CD4-positive, alpha-beta T cell treated with Interleukin-17A for 4 hours (primary cell): ENCODE data around the gene MIA.
A peak's percentile ranks its signal among the peaks of the same experiment; 100 is the strongest.
"Not testable (repeated sequence)": the region's sequence is repeated elsewhere in the genome, so short reads cannot be mapped to it uniquely, and the experiment has no call there.

ENCODE experiments used
- DNase-seq: peaks from one replicate; pipeline ENCODE4 v3.0.0-alpha.2; 2020; ENCODE audit warnings: mixed read lengths

MIA gene

GRCh38 chr19:40750874-40751537 lies 24.3 kb upstream of the MIA start, which contains the start of gene SNRPA:
SNRPA (plus strand) TSS chr19:40751203; CDS start chr19:40751409, 206 bp downstream.
- peak; percentile 96 for DNase-seq

DNA sequence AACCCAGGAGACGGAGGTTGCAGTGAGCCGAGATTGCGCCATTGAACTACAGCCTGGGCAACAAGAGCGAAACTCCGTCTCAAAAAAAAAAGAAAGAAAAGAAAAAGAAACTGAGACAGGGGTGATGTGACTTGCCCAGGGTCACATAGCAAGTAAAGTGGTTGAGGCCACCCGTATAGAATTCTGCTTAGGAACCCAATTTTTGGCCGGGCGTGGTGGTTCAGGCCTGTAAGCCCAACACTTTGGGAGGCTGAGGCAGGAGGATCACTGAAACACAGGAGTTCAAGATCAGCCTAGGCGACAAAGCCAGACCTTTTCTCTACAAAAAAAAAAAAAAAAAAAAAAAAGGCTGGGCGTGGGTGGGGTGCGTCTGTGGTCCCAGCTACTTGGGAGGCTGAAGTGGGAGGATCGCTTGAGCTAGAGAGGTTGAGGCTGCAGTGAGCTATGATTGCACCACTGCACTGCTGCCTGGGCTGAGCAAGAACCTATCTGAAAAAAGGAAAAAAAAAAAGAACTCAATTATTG lies 23.0 kb upstream of the MIA start:
- DNase-seq: no peak

DNA sequence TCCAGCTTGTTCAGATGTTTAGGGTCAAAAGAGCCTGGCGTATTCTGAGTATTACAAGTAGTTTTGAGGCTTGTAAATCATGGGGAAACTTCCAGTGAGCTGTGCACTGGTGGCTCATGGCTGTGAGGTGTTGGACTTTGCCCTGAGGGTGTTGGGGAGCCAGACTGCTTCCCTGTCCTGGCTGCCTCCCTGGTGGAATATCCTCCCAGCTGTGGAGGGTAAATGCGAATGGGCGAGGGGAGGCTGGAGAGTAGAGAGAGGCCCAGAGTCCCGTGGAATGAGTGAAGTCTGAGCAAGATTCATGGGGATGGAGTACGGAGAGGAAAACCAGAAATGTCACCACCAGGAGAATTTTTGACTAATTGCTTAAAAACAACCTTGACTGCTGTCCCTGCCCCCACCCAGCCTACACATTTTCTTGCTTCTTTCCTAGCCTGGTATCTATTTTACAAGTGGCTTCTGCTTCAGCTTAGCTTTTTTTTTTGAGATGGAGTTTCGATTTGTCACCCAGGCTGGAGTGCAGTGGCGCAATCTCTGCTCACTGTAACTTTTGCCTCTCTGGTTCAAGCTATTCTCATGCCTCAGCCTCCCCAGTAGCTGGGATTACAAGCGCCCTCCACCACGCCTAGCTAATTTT lies 20.6 kb upstream of the MIA start:
- peak; percentile 38 for DNase-seq

GRCh38 chr19:40755248-40755624 lies 20.1 kb upstream of the MIA start:
- DNase-seq: no peak

- no peak for DNase-seq
Observed at GRCh38 chr19:40755791-40756190, 19.5 kb upstream of the MIA start.

GRCh38 chr19:40756502-40757110 lies 18.7 kb upstream of the MIA start:
- no peak for DNase-seq

DNA sequence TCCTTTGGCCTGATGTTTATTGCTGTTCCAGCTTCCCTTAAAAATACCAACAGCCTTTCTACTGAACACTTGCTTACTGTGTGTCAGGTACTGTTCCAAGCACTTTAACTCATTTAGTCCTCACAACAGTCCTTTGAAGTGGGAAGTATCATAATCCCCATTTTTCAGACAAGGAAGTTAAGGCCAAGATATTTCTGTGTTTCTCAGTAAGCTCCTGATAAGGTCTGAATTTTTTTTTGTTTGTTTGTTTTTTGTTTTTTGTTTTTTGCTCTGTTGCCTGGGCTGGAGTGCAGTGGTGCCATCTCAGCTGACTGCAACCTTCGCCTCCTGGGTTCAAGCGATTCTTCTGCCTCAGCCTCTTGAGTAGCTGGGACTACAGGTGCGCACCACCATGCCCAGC lies 16.8 kb upstream of the MIA start:
- DNase-seq: no peak

GRCh38 chr19:40759352-40759751 lies 16.0 kb upstream of the MIA start:
- no peak for DNase-seq

- DNase-seq: no peak
Observed at GRCh38 chr19:40762754-40763470, 12.4 kb upstream of the MIA start.

- DNase-seq: no peak
Observed at GRCh38 chr19:40763526-40763925, 11.8 kb upstream of the MIA start.

GRCh38 chr19:40763963-40764362 lies 11.4 kb upstream of the MIA start:
- no peak for DNase-seq

DNA sequence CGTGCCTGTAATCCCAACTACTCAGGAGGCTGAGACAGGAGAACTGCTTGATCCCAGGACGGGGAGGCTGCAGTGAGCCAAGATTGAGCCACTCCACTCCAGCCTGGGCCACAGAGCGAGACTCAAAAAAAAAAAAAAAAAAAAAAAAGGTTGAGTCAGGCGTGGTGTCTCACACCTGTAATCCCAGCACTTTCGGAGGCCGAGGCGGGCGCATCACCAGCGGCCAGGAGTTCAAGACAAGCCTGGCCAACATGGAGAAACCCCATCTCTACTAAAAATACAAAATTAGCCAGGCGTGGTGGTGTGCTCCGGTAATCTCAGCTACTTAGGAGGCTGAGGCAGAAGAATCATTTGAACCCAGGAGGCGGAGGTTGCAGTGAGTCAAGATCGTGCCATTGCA lies 8.9 kb upstream of the MIA start:
- not testable (repeated sequence) for DNase-seq

DNA sequence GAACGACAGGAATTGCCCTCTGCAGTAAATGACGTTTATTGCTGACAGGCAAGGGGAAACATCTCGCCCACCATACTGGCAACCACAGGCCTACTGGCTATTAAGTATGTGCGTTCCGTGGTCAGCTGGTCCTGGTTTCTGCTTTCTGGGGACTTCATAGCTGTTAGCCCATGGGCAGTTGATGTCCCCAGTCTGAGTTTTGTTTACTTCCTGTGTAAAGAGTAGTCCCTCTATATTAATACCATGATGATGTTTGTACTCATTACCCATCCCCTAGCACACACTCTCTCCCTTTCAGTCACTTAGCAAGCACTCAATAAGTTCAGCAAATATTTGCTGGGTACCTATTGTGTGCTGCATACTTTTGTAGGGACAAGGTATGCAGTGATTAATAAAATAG lies 6.5 kb upstream of the MIA start:
- DNase-seq: no peak

DNA sequence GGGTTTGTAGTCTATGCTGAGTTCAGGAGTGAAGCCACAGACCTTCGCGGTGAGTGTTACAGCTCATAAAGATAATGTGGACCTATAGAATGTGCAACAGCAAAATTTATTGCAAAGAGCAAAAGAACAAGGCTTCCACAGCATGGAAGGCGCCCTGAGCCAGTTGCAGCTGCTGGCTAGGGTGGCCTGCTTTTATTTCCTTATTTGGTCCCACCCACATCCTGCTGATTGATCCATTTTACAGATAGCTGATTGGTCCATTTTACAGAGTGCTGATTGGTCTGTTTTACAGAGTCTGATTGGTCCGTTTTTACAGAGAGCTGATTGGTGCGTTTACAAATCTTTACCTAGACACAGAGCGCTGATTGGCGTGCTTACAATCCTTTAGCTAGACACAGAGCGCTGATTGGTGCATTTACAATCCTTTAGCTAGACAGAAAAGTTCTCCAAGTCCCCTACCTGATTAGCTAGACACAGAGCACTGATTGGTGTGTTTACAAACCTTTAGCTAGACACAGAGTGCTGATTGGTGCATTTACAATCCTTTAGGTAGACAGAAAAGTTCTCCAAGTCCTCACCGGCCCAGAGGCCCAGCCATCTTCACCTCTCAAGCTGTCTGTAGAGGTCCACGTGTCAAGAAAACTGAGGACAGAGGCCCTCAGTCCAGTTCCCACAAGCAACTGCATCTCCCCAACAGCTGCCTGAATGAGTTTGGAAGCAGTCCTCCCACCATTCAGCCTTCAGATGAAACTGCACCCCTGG lies 4.0 kb upstream of the MIA start:
- not testable (repeated sequence) for DNase-seq

GRCh38 chr19:40775632-40776022 lies 306 bp downstream of the MIA start:
- no peak for DNase-seq

DNA sequence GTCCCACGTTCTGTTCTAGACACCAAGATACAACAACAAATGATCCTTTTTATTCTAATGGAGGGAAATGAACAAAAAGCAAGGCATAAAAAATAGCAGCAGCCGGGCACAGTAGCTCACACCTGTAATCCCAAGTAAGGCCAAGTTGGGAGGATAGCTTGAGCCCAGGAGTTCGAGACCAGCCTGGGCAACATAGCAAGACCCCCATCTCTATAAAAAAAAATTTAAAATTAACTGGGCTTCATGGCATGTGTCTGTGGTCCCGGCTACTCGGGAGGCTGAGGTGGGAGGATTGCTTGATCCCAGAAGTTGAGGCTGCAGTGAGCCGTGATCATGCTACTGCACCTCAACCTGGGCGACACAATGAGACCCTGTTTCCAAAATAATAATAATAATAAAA lies 1.0 kb downstream of the MIA start:
- DNase-seq: no peak

DNA sequence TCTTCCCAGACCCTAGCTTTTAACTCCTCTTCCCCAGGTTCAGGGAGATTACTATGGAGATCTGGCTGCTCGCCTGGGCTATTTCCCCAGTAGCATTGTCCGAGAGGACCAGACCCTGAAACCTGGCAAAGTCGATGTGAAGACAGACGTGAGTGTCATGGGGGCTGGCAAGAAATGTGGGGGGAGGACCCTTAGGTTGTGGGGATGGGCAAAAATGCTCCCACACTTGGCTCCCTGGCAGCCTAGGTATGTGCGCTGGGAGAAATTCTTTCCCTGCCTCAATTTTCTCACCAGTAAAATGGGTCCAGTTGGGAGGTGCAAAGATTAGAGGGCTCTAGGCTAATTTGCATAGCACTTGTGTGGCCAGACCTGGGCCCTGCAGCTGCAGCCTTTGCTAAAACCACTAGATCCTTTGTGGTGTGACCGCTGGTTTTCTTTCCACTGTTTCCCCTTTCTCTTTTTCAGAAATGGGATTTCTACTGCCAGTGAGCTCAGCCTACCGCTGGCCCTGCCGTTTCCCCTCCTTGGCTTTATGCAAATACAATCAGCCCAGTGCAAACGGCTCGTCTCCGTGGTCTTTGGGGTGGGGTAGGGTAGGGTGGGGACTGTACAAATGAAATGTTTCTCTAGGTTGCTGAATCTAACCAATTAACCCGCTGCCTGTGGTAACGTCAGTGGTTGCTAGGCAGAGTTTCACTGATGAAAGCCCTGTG lies 1.8 kb downstream of the MIA start:
- peak; percentile 91 for DNase-seq

GRCh38 chr19:40777645-40777936 lies 2.3 kb downstream of the MIA start:
- no peak for DNase-seq

GRCh38 chr19:40777937-40778705 lies 2.8 kb downstream of the MIA start, which contains the start of gene RAB4B:
RAB4B (plus strand) TSS chr19:40778247; CDS start chr19:40778376, 129 bp downstream.
- DNase-seq: peak; percentile 100

- no peak for DNase-seq
Observed at GRCh38 chr19:40778706-40779284, 3.5 kb downstream of the MIA start.

GRCh38 chr19:40780582-40780981 lies 5.3 kb downstream of the MIA start:
- no peak for DNase-seq
